CD4-positive, alpha-beta T cell (primary cell): ENCODE results near the gene KRTAP10-3. TPM values are rescaled to one million over a fixed set of nuclear protein-coding genes. Genes with fewer than 3 reads are reported as not detected.

Source experiments
- ATAC-seq: fragments of 200-7000 bp; cut with Tn5 transposase; one replicate; pipeline ENCODE4 v1.10.0; 2022; ENCODE audit warnings: mild to moderate bottlenecking; ENCODE audit not compliant: poor library complexity
- CTCF ChIA-PET: fragments of 350-600 bp; sonication (Branson Sonifier 250); formaldehyde crosslinking; loops from one replicate; lab custom pipeline; 2021; ENCODE audit warnings: antibody characterized with exemption, inconsistent platforms; lab: Charles Lee
- POLR2A ChIA-PET: fragments of 350-600 bp; sonication (Branson Sonifier 250); formaldehyde crosslinking; loops from one replicate; lab custom pipeline; 2021; ENCODE audit warnings: antibody characterized with exemption, inconsistent platforms; lab: Charles Lee
- DNase-seq, 14 experiments: peaks; one replicate each; pipeline ENCODE4 v3.0.0-alpha.2; 2013 to 2020; ENCODE audit warnings: mixed read lengths in 2 of 14
- H3K27ac ChIP-seq, 2 donors: one replicate each; pipeline versions ENCODE4 v1.5.1 to v1.7.0; 2013; ENCODE audit warnings: low read length in 2 of 2, low read depth in 1 of 2, mild to moderate bottlenecking in 1 of 2
- H3K27me3 ChIP-seq, 2 experiments: 1 replicate in 1 of 2; 2 replicates in 1 of 2; pipeline versions ENCODE4 v1.6.1 to v1.7.0; 2013; ENCODE audit warnings: low read length in 2 of 2, control low read depth in 1 of 2, mild to moderate bottlenecking in 1 of 2, moderate library complexity in 1 of 2; ENCODE audit not compliant: insufficient read depth in 2 of 2, control insufficient read depth in 1 of 2
- H3K36me3 ChIP-seq: one replicate; pipeline ENCODE4 v1.6.1; 2013; ENCODE audit warnings: low read length, control low read depth; ENCODE audit not compliant: insufficient read depth
- H3K4me1 ChIP-seq: one replicate; pipeline ENCODE4 v1.6.1; 2013; ENCODE audit warnings: low read length, control low read depth; ENCODE audit not compliant: insufficient read depth
- H3K4me3 ChIP-seq: one replicate; pipeline ENCODE4 v1.5.1; 2013; ENCODE audit warnings: mild to moderate bottlenecking, low read length, moderate library complexity
- H3K9me3 ChIP-seq, 2 experiments: 1 replicate in 1 of 2; 2 replicates in 1 of 2; pipeline versions ENCODE4 v1.6.1 to v1.7.0; 2013; ENCODE audit warnings: low read length in 2 of 2, mild to moderate bottlenecking in 2 of 2, control low read depth in 1 of 2, moderate library complexity in 1 of 2; ENCODE audit not compliant: control insufficient read depth in 1 of 2, insufficient read depth in 1 of 2
- H3K27ac Mint-ChIP-seq: one replicate; pipeline ENCODE4 v1.8.0; 2020; ENCODE audit warnings: mixed read lengths
- H3K27me3 Mint-ChIP-seq: one replicate; pipeline ENCODE4 v1.8.0; 2021; ENCODE audit warnings: mixed read lengths
- H3K36me3 Mint-ChIP-seq: one replicate; pipeline ENCODE4 v1.8.0; 2021; ENCODE audit warnings: low read depth, mixed read lengths
- H3K4me1 Mint-ChIP-seq: one replicate; pipeline ENCODE4 v1.8.0; 2021; ENCODE audit warnings: low read depth, mixed read lengths
- H3K4me3 Mint-ChIP-seq: one replicate; pipeline ENCODE4 v1.8.0; 2020; ENCODE audit warnings: mild to moderate bottlenecking, mixed read lengths
- H3K9me3 Mint-ChIP-seq: one replicate; pipeline ENCODE4 v1.8.0; 2020; ENCODE audit warnings: mixed read lengths
- CTCF ChIP-seq: fragments of 200-600 bp; IDR thresholded peaks from one replicate; pipeline ENCODE4 v1.8.0; 2022; ENCODE audit warnings: antibody characterized with exemption, mild to moderate bottlenecking
- intact Hi-C, 2 experiments: fragments of 100-400 bp; cut with DNase I in 1 of 2; cut with micrococcal nuclease in 1 of 2; formaldehyde crosslinking; loops; one replicate each; pipeline versions ENCODE4 v1.15.1 to v1.9.0; 2023 to 2025; cut with DNase I, micrococcal nuclease
- total RNA-seq, 174 experiments: library from RNA in 2 of 174; stranded (reverse) in 2 of 174; gene quantifications; one replicate each; pipeline ENCODE4 v1.2.3 and lab custom pipeline; 2021 to 2026

The KRTAP10-3 gene
- total RNA-seq, 2 experiments from 2014 or later = not detected

- POLR2A ChIA-PET = interaction anchor here (0.7 to 1.1 kb wide), 2 partner anchors 23 to 78 kb away, joined by 3 read pairs; no protein-coding TSS in a partner anchor
These were observed 17.8 kb downstream of the KRTAP10-3 start for GRCh38 chr21:44540741-44541288.

GRCh38 chr21:44539991-44540666 is 18.5 kb downstream of the KRTAP10-3 start, which contains the start of gene KRTAP10-1:
Gene KRTAP10-1, minus strand, starts transcription at chr21:44540195. Its CDS starts 45 bp downstream, at chr21:44540150.
- intact Hi-C loops = loop anchor here in 1 of 2 experiments (10.0 kb wide), 1 partner anchor 75 kb away; the partner anchor contains the start of gene KRTAP10-8
- DNase-seq (no peak), ATAC-seq (no peak)
- H3K4me3 Mint-ChIP-seq = no peak within 1 kb of the TSS
- POLR2A ChIA-PET = interaction anchor here (0.7 to 1.1 kb wide), 2 partner anchors 24 to 78 kb away, joined by 3 read pairs; no protein-coding TSS in a partner anchor
- TF ChIP-seq CTCF = no peak
- no peaks in the 10 kb centered on the region for H3K36me3 ChIP-seq
- no peak within 1 kb of the TSS for H3K4me3 ChIP-seq
- H3K9me3 Mint-ChIP-seq = peaks cover 4% of the 10 kb centered on the region
- H3K27ac ChIP-seq = no peak within 1 kb of the TSS
- CTCF ChIA-PET = no interaction called here
- peaks cover 12 to 13% of the 10 kb centered on the region in 2 experiments for H3K9me3 ChIP-seq
- H3K4me1 Mint-ChIP-seq = no peaks in the 10 kb centered on the region
- no peak within 1 kb of the TSS for H3K27ac Mint-ChIP-seq
- H3K27me3 ChIP-seq = peaks cover 0 to 2% of the 10 kb centered on the region in 2 experiments
- no peaks in the 10 kb centered on the region for H3K36me3 Mint-ChIP-seq
- no peaks in the 10 kb centered on the region for H3K27me3 Mint-ChIP-seq
- no peaks in the 10 kb centered on the region for H3K4me1 ChIP-seq

More at GRCh38 chr21:44540741-44541288, 17.8 kb downstream of the KRTAP10-3 start:
- intact Hi-C loops = loop anchor here in 1 of 2 experiments (10.0 kb wide), 1 partner anchor 74 kb away; the partner anchor contains the start of gene KRTAP10-8
- H3K4me3 ChIP-seq = no peak overlapping the region
- CTCF ChIA-PET = no interaction called here
- H3K27me3 ChIP-seq = peaks cover 0 to 2% of the 10 kb centered on the region in 2 experiments
- no peaks in the 10 kb centered on the region for H3K4me1 ChIP-seq
- peaks cover 10% of the 10 kb centered on the region for H3K9me3 Mint-ChIP-seq
- H3K27ac Mint-ChIP-seq = no peak overlapping the region
- peaks cover 12 to 13% of the 10 kb centered on the region in 2 experiments for H3K9me3 ChIP-seq
- no peak overlapping the region for H3K27ac ChIP-seq
- peaks cover 6% of the 10 kb centered on the region for H3K36me3 Mint-ChIP-seq
- no peaks in the 10 kb centered on the region for H3K27me3 Mint-ChIP-seq
- TF ChIP-seq CTCF = no peak
- ATAC-seq = no peak
- DNase-seq = no peak
- H3K4me1 Mint-ChIP-seq = peaks cover 3% of the 10 kb centered on the region
- H3K4me3 Mint-ChIP-seq = no peak overlapping the region
- H3K36me3 ChIP-seq = no peaks in the 10 kb centered on the region

- ChIA-PET POLR2A (no interaction called here), CTCF (no interaction called here)
- Histone ChIP-seq H3K27me3 (peaks cover 0 to 2% of the 10 kb centered on the region in 2 experiments), H3K27ac (no peak overlapping the region), H3K36me3 (no peaks in the 10 kb centered on the region), H3K4me3 (no peak overlapping the region), H3K9me3 (peaks cover 12 to 13% of the 10 kb centered on the region in 2 experiments), H3K4me1 (no peaks in the 10 kb centered on the region)
- Mint-ChIP-seq H3K27me3 (no peaks in the 10 kb centered on the region), H3K9me3 (peaks cover 4% of the 10 kb centered on the region), H3K4me1 (no peaks in the 10 kb centered on the region), H3K36me3 (no peaks in the 10 kb centered on the region), H3K27ac (no peak overlapping the region), H3K4me3 (no peak overlapping the region)
- intact Hi-C loops = no loop called here
- no peak for ATAC-seq
- no peak for DNase-seq
- no peak for TF ChIP-seq CTCF
These were observed 19.5 kb downstream of the KRTAP10-3 start for GRCh38 chr21:44539046-44539445.
